ENCODE measurements around the gene UBE2V1. TPM values are rescaled to one million over a fixed set of nuclear protein-coding genes. Genes with fewer than 3 reads are reported as not detected.

UBE2V1 gene
- total and polyA plus RNA-seq, 12 donors: 57.4 to 242 (median 79.4) TPM

GRCh38 chr20:50146732-50147662 is 34.0 kb upstream of the UBE2V1 start:
- 60 to 64% (median 62%) methylated on average over 15 to 17 of the region's 17 CpGs for WGBS, 4 donors
- H3K4me3 ChIP-seq: no peak overlapping the region
- peak in 1 of 7 donors; percentile 27 for DNase-seq
- peak overlapping the region in 4 of 5 donors; percentile 5 to 87 (median 54) for H3K27ac ChIP-seq
- TF ChIP-seq CTCF (IDR thresholded peaks at IDR 0.05) (no peak), POLR2A (IDR thresholded peaks at IDR 0.05) (no peak)
- no peaks in the 10 kb centered on the region for H3K9me3 ChIP-seq (replicated peaks in 1 of 3)
- intact Hi-C loops (cut with DNase I): no loop called here
- peaks cover 0 to 15% of the 10 kb centered on the region in 2 donors for H3K36me3 ChIP-seq (replicated peaks in 1 of 2)
- H3K27me3 ChIP-seq: no peaks in the 10 kb centered on the region
- H3K4me1 ChIP-seq (replicated peaks in 1 of 2): peaks cover 18 to 58% of the 10 kb centered on the region in 2 donors

GRCh38 chr20:50146214-50146613 is 33.3 kb upstream of the UBE2V1 start:
- no peak for DNase-seq
- Histone ChIP-seq H3K4me3 (no peak overlapping the region), H3K27ac (peak overlapping the region in 4 of 5 donors; percentile 5 to 87 (median 54)), H3K4me1 (replicated peaks in 1 of 2) (peaks cover 11 to 51% of the 10 kb centered on the region in 2 donors), H3K36me3 (replicated peaks in 1 of 2) (peaks cover 0 to 23% of the 10 kb centered on the region in 2 donors), H3K9me3 (replicated peaks in 1 of 3) (no peaks in the 10 kb centered on the region), H3K27me3 (no peaks in the 10 kb centered on the region)
- TF ChIP-seq POLR2A (IDR thresholded peaks at IDR 0.05): no peak
- no peak for TF ChIP-seq CTCF (IDR thresholded peaks at IDR 0.05)
- WGBS, 4 donors: 53 to 64% (median 61%) methylated on average over 6 of the region's 6 CpGs
- intact Hi-C loops (cut with DNase I): no loop called here

GRCh38 chr20:50145566-50145965 is 32.6 kb upstream of the UBE2V1 start:
- H3K9me3 ChIP-seq (replicated peaks in 1 of 3): no peaks in the 10 kb centered on the region
- H3K27me3 ChIP-seq: no peaks in the 10 kb centered on the region
- peaks cover 4 to 44% of the 10 kb centered on the region in 2 donors for H3K4me1 ChIP-seq (replicated peaks in 1 of 2)
- H3K36me3 ChIP-seq (replicated peaks in 1 of 2): peaks cover 0 to 24% of the 10 kb centered on the region in 2 donors
- TF ChIP-seq POLR2A (IDR thresholded peaks at IDR 0.05) (no peak), CTCF (IDR thresholded peaks at IDR 0.05) (no peak)
- DNase-seq: no peak
- 89 to 95% (median 93%) methylated on average over 6 of the region's 6 CpGs for WGBS, 4 donors
- no peak overlapping the region for H3K4me3 ChIP-seq
- intact Hi-C loops (cut with DNase I): no loop called here
- H3K27ac ChIP-seq: peak overlapping the region in 2 of 5 donors; percentile 3 to 69

- Histone ChIP-seq H3K4me1 (replicated peaks in 1 of 2) (peaks cover 8 to 41% of the 10 kb centered on the region in 2 donors), H3K4me3 (no peak overlapping the region)
Measured at GRCh38 chr20:50144362-50144761, 31.4 kb upstream of the UBE2V1 start.

More at GRCh38 chr20:50144362-50144761, 31.4 kb upstream of the UBE2V1 start:
- peak in 6 of 7 donors; percentile 75 to 89 (median 84) for DNase-seq
- no peaks in the 10 kb centered on the region for H3K9me3 ChIP-seq (replicated peaks in 1 of 3)
- intact Hi-C loops (cut with DNase I): no loop called here
- no peak for TF ChIP-seq CTCF (IDR thresholded peaks at IDR 0.05)
- TF ChIP-seq POLR2A (IDR thresholded peaks at IDR 0.05): no peak
- H3K27me3 ChIP-seq: no peaks in the 10 kb centered on the region
- H3K27ac ChIP-seq: peak overlapping the region in 4 of 5 donors; percentile 45 to 76 (median 69)
- WGBS, 4 donors: 30 to 47% (median 41%) methylated on average over 4 of the region's 4 CpGs
- H3K36me3 ChIP-seq (replicated peaks in 1 of 2): peaks cover 0 to 24% of the 10 kb centered on the region in 2 donors

Data from adrenal gland (tissue), 12 donors.